Erythroblast (primary cell): ENCODE measurements around the gene C1orf226.

Experiments
- GATA1 ChIP-seq: IDR thresholded peaks from 2 replicates; pipeline ENCODE4 v1.6.1; 2011; ENCODE audit warnings: low read depth, mild to moderate bottlenecking, control low read depth, low read length, moderate library complexity
- POLR2A ChIP-seq: IDR thresholded peaks from 2 replicates; pipeline ENCODE4 v1.6.1; 2011; ENCODE audit warnings: mild to moderate bottlenecking, low read length

DNA sequence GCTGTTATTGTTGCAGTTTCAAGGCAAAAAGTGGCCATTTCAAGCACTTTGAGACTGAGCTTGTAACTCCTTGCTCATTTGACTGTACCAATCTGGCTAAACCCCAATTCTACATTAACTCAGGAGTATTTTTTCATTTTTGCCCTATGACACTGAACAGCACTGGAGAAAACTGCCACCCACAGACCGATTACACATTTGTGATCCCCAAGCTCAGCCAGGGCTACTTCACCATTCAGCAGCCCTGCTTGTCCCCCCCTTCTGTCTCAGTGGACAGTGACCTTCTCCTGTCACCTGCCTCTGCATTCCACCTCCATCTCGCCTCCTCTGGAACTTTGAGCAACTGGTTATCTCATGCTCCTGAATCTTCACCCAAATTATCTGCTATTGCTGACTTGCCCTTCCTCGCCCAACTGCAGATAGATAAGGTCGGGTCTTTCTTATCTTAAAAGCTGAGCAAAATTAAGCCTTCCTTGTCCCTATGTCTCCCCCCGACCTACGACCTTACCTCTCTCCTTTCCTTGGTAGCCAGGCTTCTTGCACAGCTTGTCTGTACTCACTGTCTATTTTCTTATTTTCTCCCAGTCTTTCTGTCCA lies 30.2 kb upstream of the C1orf226 start:
- TF ChIP-seq POLR2A (no peak), GATA1 (no peak)
